Body of pancreas (tissue), 4 donors: Measurements from ENCODE around the gene PFDN1.

Experiments
- POLR2A ChIP-seq, 3 donors: fragments of 450-650 bp; IDR thresholded peaks; one replicate each; pipeline ENCODE4 v1.6.1; 2016; ENCODE audit warnings: antibody characterized with exemption in 3 of 3, mild to moderate bottlenecking in 2 of 3
- TF ChIP-seq, protein P1 (sequence below), 7 experiments: fragments of 450-650 bp in 4 of 7; fragments of 200-600 bp in 3 of 7; sonication (generic) in 3 of 7; IDR thresholded peaks; one replicate each; pipeline ENCODE4 v1.5.1; 2016 to 2019; ENCODE audit warnings: antibody characterized with exemption in 7 of 7

GRCh38 chr5:140297283-140297682 lies 5.6 kb downstream of the PFDN1 start:
- TF ChIP-seq, protein P1, sequence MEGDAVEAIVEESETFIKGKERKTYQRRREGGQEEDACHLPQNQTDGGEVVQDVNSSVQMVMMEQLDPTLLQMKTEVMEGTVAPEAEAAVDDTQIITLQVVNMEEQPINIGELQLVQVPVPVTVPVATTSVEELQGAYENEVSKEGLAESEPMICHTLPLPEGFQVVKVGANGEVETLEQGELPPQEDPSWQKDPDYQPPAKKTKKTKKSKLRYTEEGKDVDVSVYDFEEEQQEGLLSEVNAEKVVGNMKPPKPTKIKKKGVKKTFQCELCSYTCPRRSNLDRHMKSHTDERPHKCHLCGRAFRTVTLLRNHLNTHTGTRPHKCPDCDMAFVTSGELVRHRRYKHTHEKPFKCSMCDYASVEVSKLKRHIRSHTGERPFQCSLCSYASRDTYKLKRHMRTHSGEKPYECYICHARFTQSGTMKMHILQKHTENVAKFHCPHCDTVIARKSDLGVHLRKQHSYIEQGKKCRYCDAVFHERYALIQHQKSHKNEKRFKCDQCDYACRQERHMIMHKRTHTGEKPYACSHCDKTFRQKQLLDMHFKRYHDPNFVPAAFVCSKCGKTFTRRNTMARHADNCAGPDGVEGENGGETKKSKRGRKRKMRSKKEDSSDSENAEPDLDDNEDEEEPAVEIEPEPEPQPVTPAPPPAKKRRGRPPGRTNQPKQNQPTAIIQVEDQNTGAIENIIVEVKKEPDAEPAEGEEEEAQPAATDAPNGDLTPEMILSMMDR (IDR thresholded peaks at IDR 0.05): no peak
- TF ChIP-seq POLR2A (IDR thresholded peaks at IDR 0.05): no peak
